ENCODE results near the gene CCDC69. TPM values are rescaled to one million over a fixed set of nuclear protein-coding genes. Genes with fewer than 3 reads are reported as not detected.
"Not testable (repeated sequence)": the region's sequence is repeated elsewhere in the genome, so short reads cannot be mapped to it uniquely, and the experiment has no call there.

Gene CCDC69
- total RNA-seq, 2 donors from 2014 or later, result 70.6 to 72.4 TPM

DNA sequence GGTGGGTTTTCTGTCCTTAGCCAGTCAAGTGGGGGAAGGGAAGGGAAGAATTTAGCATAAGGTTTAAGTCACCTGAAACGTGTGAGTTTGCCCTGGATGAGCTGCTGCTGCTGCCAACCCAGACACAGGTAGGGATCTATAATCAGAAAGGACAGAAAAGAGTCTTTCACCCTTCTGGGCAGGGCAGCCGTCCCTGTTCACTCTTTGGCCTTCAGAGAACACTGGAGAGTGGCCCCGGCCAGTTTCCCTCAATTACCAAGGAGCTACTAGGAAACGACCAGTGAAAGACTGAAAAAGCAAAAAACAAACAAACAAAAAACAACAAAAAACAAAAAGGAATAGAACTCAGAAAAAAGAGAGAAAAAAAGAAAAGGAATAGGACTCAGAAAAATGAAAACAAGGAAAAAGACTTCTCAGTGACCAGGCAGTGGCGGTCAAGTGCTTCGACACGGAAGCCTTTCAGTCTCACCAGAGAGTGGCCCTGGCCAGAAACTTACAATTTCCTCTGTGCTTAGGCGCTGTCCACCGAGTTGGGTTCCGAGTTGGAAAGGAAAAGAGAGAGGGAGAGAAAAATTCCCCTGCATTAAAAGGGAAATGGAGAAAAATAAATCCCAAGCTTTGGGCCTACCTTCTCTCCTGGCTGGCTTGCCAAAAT lies 26.6 kb upstream of the CCDC69 start:
- intact Hi-C loops (cut with DNase I), result no loop called here
- peak; percentile 34 for DNase-seq (ENCODE audit: low spot score)

DNA sequence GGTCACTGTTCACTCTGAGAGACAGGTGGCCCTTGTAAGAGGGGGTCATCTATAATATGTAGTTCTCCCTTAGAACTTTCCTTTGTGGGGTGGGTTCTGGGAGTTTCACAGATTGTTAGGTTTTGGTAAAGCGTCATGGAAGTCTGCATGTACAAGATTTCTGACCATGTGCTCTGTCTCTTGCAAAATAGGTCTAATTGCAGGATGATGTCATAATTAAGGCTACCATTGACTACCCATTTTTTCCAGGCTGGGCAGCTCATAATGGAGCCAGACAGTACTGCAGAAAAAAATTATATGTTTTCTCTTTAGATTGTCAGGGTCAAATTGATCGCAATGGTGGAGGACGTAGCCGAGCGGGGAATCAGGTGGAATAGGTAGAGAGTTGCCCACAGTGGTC lies 25.4 kb upstream of the CCDC69 start:
- no peak for DNase-seq (ENCODE audit: low spot score)
- intact Hi-C loops (cut with DNase I), result no loop called here

DNA sequence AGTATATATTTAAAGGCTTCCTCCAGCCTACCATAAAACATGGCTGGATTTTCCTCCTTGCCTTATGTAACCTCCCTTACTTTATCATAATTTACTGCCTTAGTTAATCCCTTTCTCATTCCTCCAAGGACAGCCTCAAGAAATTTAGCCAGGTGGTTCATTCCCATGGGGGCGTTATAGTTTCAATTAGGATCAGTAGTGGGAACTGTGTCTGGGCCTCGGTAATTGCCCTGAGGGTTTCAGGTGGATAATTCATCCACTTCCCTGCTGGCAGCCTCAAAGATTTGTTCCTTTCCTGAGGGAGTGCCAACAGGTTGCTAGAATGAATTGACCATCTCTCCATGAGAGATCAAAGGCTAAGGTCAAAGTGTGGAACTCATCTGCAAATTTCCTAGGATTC lies 24.8 kb upstream of the CCDC69 start:
- intact Hi-C loops (cut with DNase I), result no loop called here
- DNase-seq (ENCODE audit: low spot score), result peak; percentile 6

DNA sequence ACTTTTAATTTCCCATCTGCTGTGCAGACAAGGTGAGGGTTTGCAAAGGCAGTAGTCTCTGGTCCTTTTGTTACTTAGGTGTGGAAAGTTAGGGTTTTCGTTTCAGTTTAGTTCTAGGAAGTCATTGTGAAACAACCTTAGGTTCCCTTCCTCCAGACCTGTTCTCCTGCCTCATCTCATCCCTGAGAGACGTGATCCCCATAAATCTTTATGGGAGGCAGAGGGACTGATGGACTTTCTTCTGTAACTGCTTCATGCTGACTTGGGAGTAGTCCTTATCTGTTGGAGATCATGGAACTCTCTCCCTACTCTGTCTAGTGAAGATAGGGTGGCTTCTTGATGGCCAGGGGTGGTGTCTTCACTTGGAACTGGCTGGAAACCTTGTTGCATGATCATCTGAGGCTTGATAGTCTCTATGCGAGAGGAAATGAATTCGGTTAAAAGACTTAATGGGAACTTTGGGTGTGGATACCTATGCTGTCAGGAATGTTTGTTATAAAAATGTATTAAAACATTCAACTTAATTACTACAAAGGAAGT lies 21.9 kb upstream of the CCDC69 start:
- DNase-seq (ENCODE audit: low spot score), result no peak
- intact Hi-C loops (cut with DNase I), result no loop called here

DNA sequence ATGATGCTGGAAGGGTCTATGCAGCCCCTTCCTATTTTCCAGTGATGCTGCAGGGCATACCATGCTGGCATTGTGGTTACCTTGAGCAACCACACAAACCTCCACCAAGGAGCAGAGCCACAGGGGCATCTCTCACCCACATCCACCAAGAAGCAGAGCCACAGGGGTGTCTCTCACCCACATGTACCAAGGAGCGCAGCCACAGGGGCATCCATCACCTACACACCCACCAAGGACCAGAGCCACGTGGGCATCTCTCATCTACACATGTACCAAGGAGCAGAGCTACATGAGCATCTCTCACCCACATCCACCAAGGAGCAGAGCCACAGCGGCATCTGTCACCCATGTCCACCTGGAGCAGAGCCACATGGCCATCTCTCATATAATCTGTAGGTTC lies 20.3 kb upstream of the CCDC69 start:
- intact Hi-C loops (cut with DNase I), result no loop called here
- peak; percentile 57 for DNase-seq (ENCODE audit: low spot score)

DNA sequence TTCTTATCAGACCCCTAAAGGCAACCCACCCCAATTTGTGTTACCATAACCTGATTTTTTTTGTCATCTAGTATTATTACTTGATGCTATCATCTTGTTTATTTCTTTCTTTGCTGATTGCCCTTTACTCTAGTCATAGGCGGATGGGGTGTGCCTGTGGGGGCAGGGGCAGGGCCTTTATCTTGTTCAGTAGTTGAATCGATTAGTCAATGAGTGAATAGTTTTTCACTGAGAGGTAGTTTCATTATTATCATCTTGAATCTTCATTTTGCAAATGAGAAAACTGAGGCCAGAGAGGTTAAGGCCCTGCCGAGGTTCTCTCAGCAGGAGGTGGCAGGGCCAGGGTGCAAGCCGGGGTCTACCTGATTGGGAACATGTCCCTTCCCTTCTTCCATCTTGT lies 19.7 kb upstream of the CCDC69 start:
- intact Hi-C loops (cut with DNase I), result no loop called here
- DNase-seq (ENCODE audit: low spot score), result peak; percentile 31

DNA sequence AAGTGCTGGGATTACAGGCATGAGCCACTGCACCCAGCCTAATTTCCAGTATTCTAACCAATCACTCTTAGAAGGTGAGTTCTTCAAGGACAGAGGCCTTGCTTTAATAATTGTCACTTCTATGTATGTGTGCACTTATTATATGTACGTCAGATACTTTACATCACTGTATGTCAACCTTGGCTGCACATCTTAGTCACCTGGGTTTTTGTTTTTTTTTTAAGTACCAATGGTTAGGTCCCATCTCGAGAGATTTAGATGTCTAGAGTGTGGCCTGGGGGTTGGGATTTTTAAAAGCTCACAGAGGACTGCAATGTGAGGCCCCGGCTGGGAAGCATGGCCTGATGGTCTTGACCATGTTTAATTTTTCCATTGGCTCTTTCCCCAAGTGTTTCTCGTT lies 19.2 kb upstream of the CCDC69 start:
- intact Hi-C loops (cut with DNase I), result no loop called here
- DNase-seq (ENCODE audit: low spot score), result peak; percentile 29

DNA sequence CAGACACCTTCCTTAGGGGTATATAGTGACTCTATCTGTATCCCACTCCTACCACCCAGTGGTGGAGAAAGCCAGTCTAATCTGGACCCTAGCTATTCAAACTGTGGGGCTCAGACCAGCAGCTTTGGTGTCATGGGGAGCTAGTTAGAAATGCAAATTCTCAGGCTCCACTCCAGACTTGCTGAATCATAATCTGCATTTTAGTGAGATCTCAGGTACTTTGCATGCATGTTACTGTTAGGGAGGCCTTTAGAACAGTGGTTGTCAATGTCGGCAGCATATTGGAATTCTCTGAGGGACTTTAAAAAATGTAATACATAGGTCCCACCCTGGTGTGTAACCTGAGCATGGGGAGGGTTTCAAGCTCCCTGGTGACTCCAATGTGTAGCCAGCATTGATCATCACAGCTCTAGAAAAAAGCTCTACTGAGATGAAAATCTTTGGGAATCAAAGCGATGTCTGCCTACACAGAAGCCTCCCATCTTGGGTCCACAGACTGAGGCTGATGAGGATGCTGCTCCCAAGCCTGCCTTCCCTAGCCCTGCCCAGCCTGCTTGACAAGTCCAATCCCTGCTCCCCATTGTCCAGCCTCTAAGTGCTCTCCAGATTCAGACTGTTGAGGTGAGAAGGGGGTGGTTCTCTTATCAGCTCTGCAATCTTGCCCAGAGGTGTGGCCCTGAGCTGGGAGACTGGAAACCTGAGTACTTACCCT lies 17.2 kb upstream of the CCDC69 start:
- DNase-seq (ENCODE audit: low spot score), result peak; percentile 54
- intact Hi-C loops (cut with DNase I), result no loop called here

DNA sequence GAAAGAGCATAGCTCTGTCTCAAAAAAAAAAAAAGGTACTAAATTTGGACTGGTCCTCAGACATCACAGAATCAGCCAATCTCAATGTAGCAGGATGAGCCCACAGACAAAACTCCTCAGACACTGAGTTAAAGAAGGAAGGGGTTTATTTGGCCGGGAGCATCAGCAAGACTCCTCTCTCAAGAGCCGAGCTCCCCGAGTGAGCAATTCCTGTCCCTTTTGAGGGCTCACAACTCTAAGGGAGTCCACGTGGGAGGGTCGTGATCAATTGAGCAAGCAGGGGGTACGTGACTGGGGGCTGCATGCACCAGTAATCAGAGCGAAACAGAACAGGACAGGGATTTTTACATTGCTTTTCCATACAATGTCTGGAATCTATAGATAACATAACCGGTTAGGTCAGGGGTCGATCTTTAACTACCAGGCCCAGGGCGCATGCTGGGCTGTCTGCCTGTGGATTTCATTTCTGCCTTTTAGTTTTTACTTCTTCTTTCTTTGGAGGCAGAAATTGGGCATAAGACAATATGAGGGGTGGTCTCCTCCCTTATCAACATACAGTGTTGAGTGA lies 16.5 kb upstream of the CCDC69 start:
- intact Hi-C loops (cut with DNase I), result not testable (repeated sequence)
- peak; percentile 22 for DNase-seq (ENCODE audit: low spot score)

DNA sequence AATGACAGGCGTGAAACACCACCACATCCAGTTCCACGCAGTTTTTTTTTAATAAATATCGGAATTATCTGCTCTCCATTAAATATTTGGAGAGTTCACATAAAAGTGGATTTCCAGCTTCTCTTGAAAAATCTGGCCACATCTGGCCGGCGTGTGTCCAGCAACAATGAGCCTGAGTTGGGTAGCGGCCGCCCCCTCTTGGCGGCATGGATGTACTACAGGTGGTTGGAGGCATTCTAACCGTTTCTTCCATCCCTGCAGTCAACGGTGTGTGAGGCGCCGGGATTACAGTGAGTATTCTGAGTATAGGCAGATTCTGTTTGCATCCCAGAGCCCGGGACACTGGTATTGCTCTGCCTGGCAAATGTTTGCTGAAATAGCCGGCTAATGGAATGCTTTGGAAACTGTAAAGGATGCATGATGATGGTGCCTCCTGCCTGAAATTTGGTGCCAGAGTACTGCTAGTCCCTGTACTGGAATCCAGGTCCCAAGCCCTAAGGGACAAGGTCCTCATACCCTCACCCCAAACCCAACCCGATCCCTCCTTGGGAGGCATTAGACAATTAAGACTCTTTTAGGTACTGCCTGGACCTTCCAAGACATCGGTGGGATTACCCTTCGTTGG lies 15.5 kb upstream of the CCDC69 start:
- intact Hi-C loops (cut with DNase I), result loop anchor here (5.0 to 10.0 kb wide), 2 partner anchors 112 to 185 kb away; no protein-coding TSS in a partner anchor
- DNase-seq (ENCODE audit: low spot score), result peak; percentile 95

DNA sequence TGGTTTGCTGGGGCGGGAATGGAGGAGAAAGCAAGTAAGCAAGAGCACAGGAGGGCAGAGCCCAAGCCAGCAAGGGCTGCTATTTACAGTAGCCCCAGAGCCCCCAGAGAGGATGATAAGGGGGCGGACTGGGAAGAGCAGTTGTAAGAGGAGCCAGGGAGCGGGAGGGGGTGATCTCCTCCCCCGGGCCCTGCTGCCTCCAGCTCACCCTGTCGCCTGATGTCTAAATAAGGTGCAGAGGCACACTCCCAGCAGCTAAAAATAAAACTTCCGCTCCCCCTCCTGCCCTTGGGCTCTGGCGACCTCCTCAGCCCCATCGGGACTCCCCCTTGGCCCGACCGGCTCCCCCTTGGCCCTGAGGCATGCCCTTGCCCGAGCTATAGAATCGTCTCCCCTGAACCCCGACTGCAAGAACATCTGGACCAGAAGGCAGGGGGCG lies 14.4 kb upstream of the CCDC69 start:
- peak; percentile 83 for DNase-seq (ENCODE audit: low spot score)
- intact Hi-C loops (cut with DNase I), result loop anchor here (5.0 to 10.0 kb wide), 2 partner anchors 111 to 184 kb away; no protein-coding TSS in a partner anchor

DNA sequence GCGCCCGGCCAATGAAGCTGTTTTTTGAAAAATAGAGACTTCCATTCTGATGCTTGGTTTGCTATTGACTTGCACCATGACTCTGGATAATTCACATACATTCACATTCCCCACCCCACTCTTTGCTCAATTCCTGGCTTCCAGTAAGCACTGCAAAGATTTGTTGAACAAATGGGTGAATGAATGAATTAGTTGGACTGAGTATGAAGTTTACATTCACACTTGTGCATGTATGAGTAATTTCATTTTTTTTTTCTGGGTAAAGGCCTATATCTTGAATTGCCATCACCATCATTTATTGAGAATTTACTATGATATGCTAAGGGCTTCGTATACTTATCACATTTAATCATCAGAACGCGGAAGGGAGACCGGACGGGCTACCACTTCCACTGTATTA lies 13.8 kb upstream of the CCDC69 start:
- DNase-seq (ENCODE audit: low spot score), result no peak
- intact Hi-C loops (cut with DNase I), result loop anchor here (5.0 to 10.0 kb wide), 2 partner anchors 110 to 183 kb away; no protein-coding TSS in a partner anchor

DNA sequence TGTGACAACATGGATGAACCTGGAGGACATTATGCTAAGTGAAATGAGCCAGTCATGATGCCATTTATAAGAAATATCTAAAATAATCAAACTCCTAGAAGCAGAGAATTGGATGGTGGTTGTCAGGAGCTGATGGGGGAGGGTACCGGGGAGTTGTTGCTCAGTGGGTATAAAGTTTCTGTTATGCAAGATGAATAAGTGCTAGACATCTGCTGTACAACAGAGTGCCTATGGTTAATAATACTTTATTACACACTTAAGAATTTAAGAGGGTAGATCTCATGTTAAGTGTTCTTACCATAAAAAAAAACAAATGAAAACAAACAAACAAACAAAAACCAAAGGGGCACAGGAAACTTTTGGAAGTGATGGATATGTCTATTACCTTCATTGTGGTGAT lies 13.0 kb upstream of the CCDC69 start:
- no peak for DNase-seq (ENCODE audit: low spot score)
- intact Hi-C loops (cut with DNase I), result loop anchor here (5.0 to 10.0 kb wide), 2 partner anchors 110 to 182 kb away; no protein-coding TSS in a partner anchor

DNA sequence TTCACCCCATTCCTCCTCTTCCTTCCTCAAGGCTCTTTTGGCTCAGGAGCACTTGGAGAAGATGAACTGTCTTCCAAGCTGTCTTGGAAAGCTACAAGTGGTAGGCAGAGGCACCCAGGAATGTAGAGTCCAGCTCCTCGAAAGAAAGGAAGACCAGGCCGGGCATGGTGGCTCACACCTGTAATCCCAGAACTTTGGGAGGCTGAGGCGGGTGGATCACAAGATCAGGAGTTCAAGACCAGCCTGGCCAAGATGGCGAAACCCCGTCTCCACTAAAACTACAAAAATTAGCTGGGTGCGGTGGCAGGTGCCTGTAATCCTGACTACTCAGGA lies 11.3 kb upstream of the CCDC69 start:
- intact Hi-C loops (cut with DNase I), result loop anchor here (5.0 to 10.0 kb wide), 2 partner anchors 108 to 180 kb away; no protein-coding TSS in a partner anchor
- peak; percentile 32 for DNase-seq (ENCODE audit: low spot score)

DNA sequence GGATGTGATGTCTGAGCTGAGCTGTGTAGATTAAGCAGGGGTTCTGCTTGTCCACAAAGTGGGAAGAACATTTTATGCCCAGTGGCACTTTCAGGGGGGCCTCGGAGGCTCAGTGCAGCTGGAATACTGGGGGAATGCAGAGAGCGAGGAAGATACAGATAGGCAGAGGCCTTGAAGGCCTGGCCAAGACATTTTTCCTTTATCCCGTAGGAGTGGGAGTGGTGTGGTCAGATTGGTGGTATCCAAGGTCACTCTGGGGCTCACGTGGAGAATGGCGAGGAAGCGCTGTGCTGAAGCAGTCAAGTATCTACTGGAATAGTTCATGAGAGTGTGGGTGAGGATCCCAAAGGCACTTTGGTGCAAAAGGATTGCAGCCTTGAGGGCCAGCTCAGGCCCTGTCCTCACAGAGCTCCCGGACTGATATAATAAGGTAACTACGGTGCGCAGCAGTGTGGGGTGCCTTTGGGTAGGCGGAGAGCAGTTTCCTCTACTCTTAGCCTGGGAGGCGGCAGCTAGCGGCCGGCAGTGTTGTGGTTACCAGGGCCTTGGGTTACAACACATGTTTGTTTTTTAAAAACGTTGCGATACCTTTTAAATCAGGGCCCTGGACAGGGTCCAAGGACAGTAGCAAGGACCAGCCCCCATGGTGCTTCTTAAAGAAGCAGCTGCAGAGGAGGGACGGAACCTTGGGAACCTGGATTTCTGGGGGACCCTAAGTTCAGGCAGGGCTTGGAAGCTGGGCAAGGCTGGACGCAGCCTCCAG lies 10.8 kb upstream of the CCDC69 start:
- intact Hi-C loops (cut with DNase I), result loop anchor here (5.0 to 10.0 kb wide), 2 partner anchors 107 to 180 kb away; no protein-coding TSS in a partner anchor
- DNase-seq (ENCODE audit: low spot score), result peak; percentile 88

DNA sequence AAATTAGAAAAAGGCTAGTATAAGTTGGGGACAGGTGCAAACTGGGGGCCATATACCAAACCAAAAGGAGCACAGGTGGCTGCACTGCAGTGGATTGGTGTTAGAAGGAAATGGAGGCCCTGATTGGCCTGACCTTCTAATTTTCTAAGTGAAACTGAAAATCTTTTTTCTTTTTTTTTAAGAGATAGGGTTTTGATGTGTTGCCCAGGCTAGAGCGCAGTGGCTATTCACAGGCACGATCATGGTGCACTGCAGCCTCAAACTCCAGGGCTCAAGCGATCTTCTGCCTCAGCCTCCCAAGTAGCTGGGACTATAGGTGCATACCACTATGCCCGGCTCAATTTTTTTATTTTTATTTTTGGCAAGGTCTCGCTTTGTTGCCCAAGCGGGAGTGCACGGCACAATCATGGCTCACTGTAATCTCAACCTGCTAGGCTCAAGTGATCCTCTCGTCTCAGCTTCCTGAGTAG lies 9.8 kb upstream of the CCDC69 start:
- DNase-seq (ENCODE audit: low spot score), result no peak
- intact Hi-C loops (cut with DNase I), result loop anchor here in 1 of 2 donors (10.0 kb wide), 1 partner anchor 179 kb away; no protein-coding TSS in a partner anchor

DNA sequence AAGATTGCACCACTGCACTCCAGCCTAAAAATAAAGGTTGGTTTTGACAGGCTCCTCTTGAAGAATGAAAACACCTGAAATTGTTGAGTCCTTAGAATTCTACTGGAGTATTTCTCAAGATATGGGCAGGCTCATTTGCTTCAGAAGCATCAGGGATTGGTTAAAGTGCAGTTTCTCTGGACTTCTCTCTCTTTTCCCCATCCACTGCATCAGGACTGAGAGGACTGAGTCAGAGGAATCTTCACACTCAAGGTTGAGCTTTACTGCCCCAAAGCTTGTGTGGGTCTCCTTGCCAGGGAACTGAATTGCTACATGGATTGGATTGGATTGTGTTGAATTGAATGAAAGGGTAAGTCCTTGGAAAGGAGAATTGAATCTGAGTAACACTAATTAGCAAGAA lies 7.5 kb upstream of the CCDC69 start:
- intact Hi-C loops (cut with DNase I), result loop anchor here in 1 of 2 donors (10.0 kb wide), 1 partner anchor 177 kb away; no protein-coding TSS in a partner anchor
- no peak for DNase-seq (ENCODE audit: low spot score)

DNA sequence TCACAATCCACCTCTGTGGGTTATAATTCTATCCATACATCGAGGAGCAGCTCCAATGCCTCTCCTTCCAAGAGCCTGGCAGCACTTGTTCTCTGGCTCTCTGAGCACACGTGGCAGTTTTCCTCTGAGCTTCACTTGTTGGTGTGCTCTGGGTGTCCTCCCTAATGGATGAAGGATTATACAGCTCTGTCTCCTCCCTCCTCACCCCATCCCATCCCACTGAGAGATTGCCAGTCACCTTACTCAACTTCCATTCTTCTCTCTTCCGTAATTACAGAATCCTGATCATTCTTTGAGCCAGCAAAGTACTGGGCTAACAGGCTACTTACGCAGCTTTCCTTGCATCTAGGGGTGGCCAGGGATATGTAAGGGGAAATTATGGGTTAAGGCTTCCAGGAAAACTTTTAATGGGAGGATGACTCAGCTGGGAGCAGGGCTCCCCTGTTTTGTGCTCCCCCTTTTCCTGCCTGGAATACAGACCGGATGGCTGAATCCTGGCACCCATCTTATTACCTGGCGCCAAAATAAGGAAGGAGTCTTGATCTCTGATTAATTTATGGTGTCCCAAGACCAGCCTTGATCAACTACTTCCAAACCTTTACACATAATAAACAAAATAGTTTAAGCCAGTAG lies 6.3 kb upstream of the CCDC69 start:
- intact Hi-C loops (cut with DNase I), result loop anchor here in 1 of 2 donors (10.0 kb wide), 1 partner anchor 175 kb away; no protein-coding TSS in a partner anchor

More for the DNA sequence above, 6.3 kb upstream of the CCDC69 start:
- no peak for DNase-seq (ENCODE audit: low spot score)

Measured in posterior vena cava (tissue), 2 donors.